ENCODE results near the gene PIK3CG.

Gene PIK3CG

GRCh38 chr7:106872763-106873162 is 7.7 kb downstream of the PIK3CG start:
- no peak overlapping the region for H3K4me2 ChIP-seq (ENCODE audit: low read length)
- H3K4me3 ChIP-seq (ENCODE audit: low read length), result no peak overlapping the region
- H3K4me1 ChIP-seq (ENCODE audit: control insufficient read depth, insufficient read depth, low read length), result no peaks in the 10 kb centered on the region
- H3K36me3 ChIP-seq (ENCODE audit: insufficient read depth, low read length), result no peaks in the 10 kb centered on the region
- H3K9me3 ChIP-seq (replicated peaks; ENCODE audit: low read length), result no peaks in the 10 kb centered on the region
- no peak overlapping the region for H3K9ac ChIP-seq (ENCODE audit: low read depth, low read length)
- H3K27me3 ChIP-seq (ENCODE audit: control insufficient read depth, insufficient read depth, low read length), result peaks cover 15% of the 10 kb centered on the region

- Histone ChIP-seq H3K36me3 (ENCODE audit: insufficient read depth, low read length) (no peaks in the 10 kb centered on the region), H3K27me3 (ENCODE audit: control insufficient read depth, insufficient read depth, low read length) (peaks cover 20% of the 10 kb centered on the region), H3K4me2 (ENCODE audit: low read length) (no peak overlapping the region), H3K9me3 (replicated peaks; ENCODE audit: low read length) (no peaks in the 10 kb centered on the region), H3K9ac (ENCODE audit: low read depth, low read length) (no peak overlapping the region), H3K4me1 (ENCODE audit: control insufficient read depth, insufficient read depth, low read length) (no peaks in the 10 kb centered on the region), H3K4me3 (ENCODE audit: low read length) (no peak overlapping the region)
These were observed 9.0 kb downstream of the PIK3CG start for GRCh38 chr7:106874076-106874475.

- Histone ChIP-seq H3K9me3 (replicated peaks; ENCODE audit: low read length) (no peaks in the 10 kb centered on the region), H3K4me3 (ENCODE audit: low read length) (no peak overlapping the region), H3K9ac (ENCODE audit: low read depth, low read length) (no peak overlapping the region), H3K36me3 (ENCODE audit: insufficient read depth, low read length) (no peaks in the 10 kb centered on the region), H3K4me1 (ENCODE audit: control insufficient read depth, insufficient read depth, low read length) (no peaks in the 10 kb centered on the region), H3K4me2 (ENCODE audit: low read length) (no peak overlapping the region), H3K27me3 (ENCODE audit: control insufficient read depth, insufficient read depth, low read length) (peaks cover 25% of the 10 kb centered on the region)
These were observed 10.4 kb downstream of the PIK3CG start for GRCh38 chr7:106875508-106875907.

GRCh38 chr7:106878748-106879439 is 13.8 kb downstream of the PIK3CG start:
- no peaks in the 10 kb centered on the region for H3K4me1 ChIP-seq (ENCODE audit: control insufficient read depth, insufficient read depth, low read length)
- H3K9me3 ChIP-seq (replicated peaks; ENCODE audit: low read length), result no peaks in the 10 kb centered on the region
- no peak overlapping the region for H3K4me2 ChIP-seq (ENCODE audit: low read length)
- no peaks in the 10 kb centered on the region for H3K36me3 ChIP-seq (ENCODE audit: insufficient read depth, low read length)
- no peak overlapping the region for H3K4me3 ChIP-seq (ENCODE audit: low read length)
- peaks cover 25% of the 10 kb centered on the region for H3K27me3 ChIP-seq (ENCODE audit: control insufficient read depth, insufficient read depth, low read length)
- H3K9ac ChIP-seq (ENCODE audit: low read depth, low read length), result no peak overlapping the region

GRCh38 chr7:106881984-106882383 is 16.9 kb downstream of the PIK3CG start:
- Histone ChIP-seq H3K4me3 (ENCODE audit: low read length) (no peak overlapping the region), H3K27me3 (ENCODE audit: control insufficient read depth, insufficient read depth, low read length) (peaks cover 28% of the 10 kb centered on the region), H3K4me1 (ENCODE audit: control insufficient read depth, insufficient read depth, low read length) (no peaks in the 10 kb centered on the region), H3K4me2 (ENCODE audit: low read length) (no peak overlapping the region), H3K36me3 (ENCODE audit: insufficient read depth, low read length) (no peaks in the 10 kb centered on the region), H3K9ac (ENCODE audit: low read depth, low read length) (no peak overlapping the region), H3K9me3 (replicated peaks; ENCODE audit: low read length) (no peaks in the 10 kb centered on the region)

GRCh38 chr7:106883456-106884026 is 18.5 kb downstream of the PIK3CG start:
- no peak overlapping the region for H3K4me3 ChIP-seq (ENCODE audit: low read length)
- H3K36me3 ChIP-seq (ENCODE audit: insufficient read depth, low read length), result no peaks in the 10 kb centered on the region
- no peak overlapping the region for H3K9ac ChIP-seq (ENCODE audit: low read depth, low read length)
- no peak overlapping the region for H3K4me2 ChIP-seq (ENCODE audit: low read length)
- no peaks in the 10 kb centered on the region for H3K9me3 ChIP-seq (replicated peaks; ENCODE audit: low read length)
- no peaks in the 10 kb centered on the region for H3K4me1 ChIP-seq (ENCODE audit: control insufficient read depth, insufficient read depth, low read length)
- peaks cover 23% of the 10 kb centered on the region for H3K27me3 ChIP-seq (ENCODE audit: control insufficient read depth, insufficient read depth, low read length)

GRCh38 chr7:106885652-106886051 is 20.6 kb downstream of the PIK3CG start:
- no peak overlapping the region for H3K4me2 ChIP-seq (ENCODE audit: low read length)
- H3K36me3 ChIP-seq (ENCODE audit: insufficient read depth, low read length), result no peaks in the 10 kb centered on the region
- H3K9ac ChIP-seq (ENCODE audit: low read depth, low read length), result no peak overlapping the region
- no peaks in the 10 kb centered on the region for H3K9me3 ChIP-seq (replicated peaks; ENCODE audit: low read length)
- peaks cover 12% of the 10 kb centered on the region for H3K27me3 ChIP-seq (ENCODE audit: control insufficient read depth, insufficient read depth, low read length)
- no peaks in the 10 kb centered on the region for H3K4me1 ChIP-seq (ENCODE audit: control insufficient read depth, insufficient read depth, low read length)
- H3K4me3 ChIP-seq (ENCODE audit: low read length), result no peak overlapping the region

- H3K4me2 ChIP-seq (ENCODE audit: low read length), result no peak overlapping the region
- H3K4me1 ChIP-seq (ENCODE audit: control insufficient read depth, insufficient read depth, low read length), result no peaks in the 10 kb centered on the region
- no peaks in the 10 kb centered on the region for H3K36me3 ChIP-seq (ENCODE audit: insufficient read depth, low read length)
- no peak overlapping the region for H3K9ac ChIP-seq (ENCODE audit: low read depth, low read length)
- H3K9me3 ChIP-seq (replicated peaks; ENCODE audit: low read length), result no peaks in the 10 kb centered on the region
- H3K4me3 ChIP-seq (ENCODE audit: low read length), result no peak overlapping the region
- peaks cover 12% of the 10 kb centered on the region for H3K27me3 ChIP-seq (ENCODE audit: control insufficient read depth, insufficient read depth, low read length)
These were observed 22.3 kb downstream of the PIK3CG start for GRCh38 chr7:106887421-106887820.

GRCh38 chr7:106888204-106888603 is 23.1 kb downstream of the PIK3CG start:
- no peaks in the 10 kb centered on the region for H3K9me3 ChIP-seq (replicated peaks; ENCODE audit: low read length)
- H3K27me3 ChIP-seq (ENCODE audit: control insufficient read depth, insufficient read depth, low read length), result peaks cover 9% of the 10 kb centered on the region
- no peak overlapping the region for H3K4me2 ChIP-seq (ENCODE audit: low read length)
- no peaks in the 10 kb centered on the region for H3K4me1 ChIP-seq (ENCODE audit: control insufficient read depth, insufficient read depth, low read length)
- no peak overlapping the region for H3K4me3 ChIP-seq (ENCODE audit: low read length)
- H3K36me3 ChIP-seq (ENCODE audit: insufficient read depth, low read length), result no peaks in the 10 kb centered on the region
- no peak overlapping the region for H3K9ac ChIP-seq (ENCODE audit: low read depth, low read length)

GRCh38 chr7:106890952-106891351 is 25.9 kb downstream of the PIK3CG start:
- no peaks in the 10 kb centered on the region for H3K4me1 ChIP-seq (ENCODE audit: control insufficient read depth, insufficient read depth, low read length)
- no peaks in the 10 kb centered on the region for H3K9me3 ChIP-seq (replicated peaks; ENCODE audit: low read length)
- no peaks in the 10 kb centered on the region for H3K36me3 ChIP-seq (ENCODE audit: insufficient read depth, low read length)
- H3K4me3 ChIP-seq (ENCODE audit: low read length), result no peak overlapping the region
- no peak overlapping the region for H3K4me2 ChIP-seq (ENCODE audit: low read length)
- H3K9ac ChIP-seq (ENCODE audit: low read depth, low read length), result no peak overlapping the region
- H3K27me3 ChIP-seq (ENCODE audit: control insufficient read depth, insufficient read depth, low read length), result peaks cover 12% of the 10 kb centered on the region

- H3K9ac ChIP-seq (ENCODE audit: low read depth, low read length), result no peak overlapping the region
- H3K4me1 ChIP-seq (ENCODE audit: control insufficient read depth, insufficient read depth, low read length), result no peaks in the 10 kb centered on the region
- no peak overlapping the region for H3K4me3 ChIP-seq (ENCODE audit: low read length)
- H3K9me3 ChIP-seq (replicated peaks; ENCODE audit: low read length), result no peaks in the 10 kb centered on the region
- H3K36me3 ChIP-seq (ENCODE audit: insufficient read depth, low read length), result no peaks in the 10 kb centered on the region
- no peak overlapping the region for H3K4me2 ChIP-seq (ENCODE audit: low read length)
- peaks cover 13% of the 10 kb centered on the region for H3K27me3 ChIP-seq (ENCODE audit: control insufficient read depth, insufficient read depth, low read length)
These were observed 26.7 kb downstream of the PIK3CG start for GRCh38 chr7:106891548-106892410.
